DMS153 treated with DMSO at 0.1 percent for 48 hours (cell line): ENCODE results near the gene RCAN2.
"Not testable (repeated sequence)": the region's sequence is repeated elsewhere in the genome, so short reads cannot be mapped to it uniquely, and the experiment has no call there.

Experiments
- DNase-seq: peaks from one replicate; lab custom pipeline; 2025; ENCODE audit not compliant: unreplicated experiment; lab: John Stamatoyannopoulos, UW

The RCAN2 gene

GRCh38 chr6:46338131-46338530 is 153.1 kb downstream of the RCAN2 start:
- DNase-seq: no peak

DNA sequence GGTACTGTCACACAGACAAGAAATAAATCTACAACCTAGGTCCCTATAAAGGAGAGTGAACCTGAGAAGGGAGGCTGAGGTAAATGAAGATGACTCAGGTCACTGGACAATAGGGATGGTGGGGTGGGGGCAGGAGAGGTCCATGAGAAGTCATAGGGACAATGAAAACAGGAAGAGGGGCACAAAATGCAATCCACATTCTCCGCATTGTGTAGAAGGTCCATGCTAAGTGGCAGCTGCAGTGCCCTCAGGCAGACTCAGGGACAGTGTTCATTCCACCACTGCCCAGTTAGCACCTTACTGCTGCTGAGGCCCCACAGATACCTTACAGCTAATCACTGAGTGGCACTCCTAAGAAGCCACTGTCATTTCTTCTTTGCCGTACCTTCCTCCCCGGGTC is 156.8 kb downstream of the RCAN2 start:
- no peak for DNase-seq

GRCh38 chr6:46333481-46333880 is 157.8 kb downstream of the RCAN2 start:
- no peak for DNase-seq

GRCh38 chr6:46332448-46332847 is 158.8 kb downstream of the RCAN2 start:
- not testable (repeated sequence) for DNase-seq

GRCh38 chr6:46331461-46331860 is 159.8 kb downstream of the RCAN2 start:
- DNase-seq: no peak

- DNase-seq: no peak
Measured at GRCh38 chr6:46329568-46329967, 161.7 kb downstream of the RCAN2 start.

GRCh38 chr6:46327779-46328178 is 163.5 kb downstream of the RCAN2 start:
- no peak for DNase-seq

DNA sequence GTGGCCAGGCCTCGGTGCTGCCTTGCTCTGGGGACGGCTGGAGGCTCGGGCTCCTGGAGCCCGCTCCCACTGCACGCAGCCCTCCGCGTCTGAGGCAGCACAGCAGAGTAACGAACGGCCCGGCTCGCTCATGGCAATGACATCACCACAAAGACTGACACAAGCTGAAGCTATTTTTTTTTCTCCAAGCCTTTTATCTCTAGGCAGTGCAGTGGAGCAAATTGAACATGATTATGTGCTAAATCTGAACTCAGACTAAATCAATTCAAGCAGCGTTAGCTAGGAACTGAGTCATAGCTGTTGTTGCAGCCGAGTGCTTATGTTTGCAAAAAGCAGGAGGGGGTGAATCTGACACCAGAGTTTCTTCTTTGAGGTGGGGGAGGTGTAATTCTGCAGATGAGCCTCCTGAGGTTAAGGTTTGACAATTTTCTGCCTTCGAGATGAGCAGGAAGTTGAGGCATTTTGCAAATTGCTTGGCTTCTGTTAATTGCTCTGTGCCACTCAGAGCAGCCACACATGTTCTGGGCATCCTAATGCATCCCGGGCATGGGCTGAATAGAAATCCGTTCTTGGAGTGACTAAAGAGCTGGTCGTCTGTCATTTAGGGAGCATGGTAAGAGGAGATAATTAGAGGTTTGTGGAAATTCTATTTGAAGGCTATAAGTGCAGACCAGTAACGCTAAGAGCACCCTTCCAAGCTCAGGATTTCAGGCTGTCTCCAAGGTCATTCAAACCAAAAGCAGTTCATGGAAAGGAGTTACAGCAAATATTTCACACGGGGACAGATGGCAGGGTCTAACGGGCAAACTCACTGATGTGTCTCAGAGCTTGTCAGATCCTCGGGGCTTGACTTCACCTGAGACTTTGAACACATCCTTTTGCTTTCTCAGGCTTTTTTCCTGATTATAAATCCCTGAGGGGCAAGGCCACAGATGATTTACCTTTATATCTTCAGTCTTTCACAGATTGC is 165.4 kb downstream of the RCAN2 start:
- DNase-seq: peak; percentile 40

DNA sequence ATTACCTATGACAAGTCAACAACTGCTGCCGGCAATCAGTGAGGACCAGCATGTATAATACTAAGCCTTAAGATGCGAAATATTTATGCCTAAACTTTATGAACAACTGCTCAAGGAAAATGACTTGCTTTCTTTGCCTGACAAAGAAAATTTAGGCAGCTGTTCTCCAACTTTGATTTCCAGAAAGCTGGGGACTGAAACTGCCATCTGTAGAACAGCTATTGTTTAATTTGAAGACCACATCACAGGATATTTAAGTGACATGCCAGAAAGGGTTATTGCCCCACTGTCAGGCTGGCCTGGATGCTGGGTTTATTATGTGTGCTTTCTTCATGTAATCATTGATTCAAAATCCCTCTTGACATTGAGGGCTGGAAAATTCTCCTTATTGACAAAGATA is 166.5 kb downstream of the RCAN2 start:
- DNase-seq: no peak

DNA sequence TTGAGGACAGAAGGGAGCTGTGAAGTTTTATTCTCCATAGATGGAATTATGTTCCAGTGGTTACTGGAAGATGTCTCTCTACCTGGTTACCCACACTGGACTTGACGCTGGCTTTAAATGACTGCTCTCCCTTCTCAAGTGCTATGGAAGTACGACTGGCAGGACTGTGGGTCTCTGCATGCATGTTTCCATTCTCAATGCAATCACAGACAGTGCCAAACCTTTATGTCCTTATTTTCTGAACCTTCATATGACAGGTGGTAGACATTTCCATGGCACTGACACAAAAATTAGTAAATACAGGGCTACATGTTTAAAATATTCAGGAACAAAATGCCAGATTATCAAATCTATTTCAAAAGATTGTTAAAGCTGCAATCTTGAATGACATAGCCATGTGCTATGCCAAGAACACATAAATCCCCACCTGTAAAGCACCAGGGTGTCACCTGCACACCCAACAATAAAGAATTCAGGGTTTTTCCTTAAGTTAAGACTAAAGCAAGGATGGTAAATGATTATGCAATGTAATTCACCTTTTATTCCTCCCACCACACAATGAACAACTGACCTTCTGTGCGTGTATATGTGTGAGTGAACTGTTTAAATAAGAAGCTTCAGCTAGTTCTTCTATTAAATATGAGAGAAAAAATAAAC is 167.2 kb downstream of the RCAN2 start:
- no peak for DNase-seq

DNA sequence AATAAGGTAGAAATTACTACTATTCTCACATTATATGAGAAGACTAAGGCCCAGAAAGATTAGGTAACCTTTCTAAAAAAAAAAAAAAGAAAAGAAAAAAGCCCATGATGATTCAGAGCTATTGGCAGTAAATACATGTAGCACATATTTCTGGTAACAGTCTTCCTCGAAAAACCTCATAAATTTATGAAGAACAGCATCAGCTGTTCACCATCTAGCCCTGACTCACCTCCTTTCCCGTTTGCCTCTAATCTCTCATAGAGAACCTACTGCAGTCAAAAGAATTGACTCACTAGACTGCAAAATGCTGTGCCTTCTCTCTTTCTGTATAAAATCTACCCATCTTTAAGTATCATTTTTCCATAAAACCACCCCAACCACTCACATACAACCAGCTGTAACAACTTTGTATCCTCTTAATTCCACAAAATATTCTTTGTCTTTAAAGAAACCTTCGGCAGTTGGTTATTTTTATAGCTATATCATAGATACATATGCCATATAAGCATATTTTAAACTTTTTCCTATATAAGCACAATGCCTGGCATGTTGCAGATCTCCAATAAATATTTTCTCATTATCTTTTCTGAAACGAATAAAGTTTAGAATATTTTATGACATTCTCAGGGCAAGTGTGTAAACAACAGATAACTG is 167.8 kb downstream of the RCAN2 start:
- DNase-seq: no peak

DNA sequence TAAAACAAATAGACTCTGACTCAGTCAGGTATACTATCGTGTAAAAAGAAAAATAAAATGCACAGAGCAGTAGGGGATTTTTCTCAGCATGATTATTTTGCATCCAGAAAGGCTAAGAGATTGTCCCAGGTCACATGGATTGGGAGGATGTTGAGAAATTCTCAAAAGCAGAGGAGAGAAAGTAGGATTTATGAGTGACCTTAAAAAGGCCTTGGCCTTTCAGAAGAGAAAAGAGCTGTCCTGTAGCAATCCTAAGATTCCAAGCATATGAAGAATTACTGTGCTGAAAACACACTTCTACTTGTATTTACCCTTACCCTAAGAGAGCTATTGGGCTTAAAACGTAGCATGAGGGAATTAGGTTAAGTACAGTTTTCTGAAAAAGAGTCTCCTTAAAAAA is 170.7 kb downstream of the RCAN2 start:
- no peak for DNase-seq

GRCh38 chr6:46315589-46315988 is 175.7 kb downstream of the RCAN2 start:
- no peak for DNase-seq

GRCh38 chr6:46312654-46313053 is 178.6 kb downstream of the RCAN2 start:
- no peak for DNase-seq

GRCh38 chr6:46310196-46310595 is 181.1 kb downstream of the RCAN2 start:
- DNase-seq: no peak

DNA sequence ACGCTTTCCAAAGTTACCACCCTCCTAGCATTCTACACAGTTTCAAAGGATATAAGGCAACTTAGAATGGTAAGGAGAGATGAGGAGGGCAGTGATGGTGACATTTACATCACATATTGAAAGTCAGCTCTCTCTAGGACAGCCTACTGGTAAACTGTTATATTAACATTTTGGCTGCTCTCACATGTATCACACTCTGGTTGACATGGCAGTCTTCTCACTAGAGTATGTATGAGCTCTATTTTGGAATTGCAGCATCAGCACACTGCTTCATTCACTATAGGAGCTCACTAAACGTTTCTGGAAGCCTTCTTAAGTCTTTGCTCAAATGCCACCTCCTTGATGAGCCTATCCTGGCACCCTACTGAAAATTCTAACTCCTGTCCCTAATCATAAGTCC is 184.8 kb downstream of the RCAN2 start:
- no peak for DNase-seq

GRCh38 chr6:46305833-46306232 is 185.4 kb downstream of the RCAN2 start:
- no peak for DNase-seq

- DNase-seq: no peak
Measured at GRCh38 chr6:46305236-46305635, 186.0 kb downstream of the RCAN2 start.

DNA sequence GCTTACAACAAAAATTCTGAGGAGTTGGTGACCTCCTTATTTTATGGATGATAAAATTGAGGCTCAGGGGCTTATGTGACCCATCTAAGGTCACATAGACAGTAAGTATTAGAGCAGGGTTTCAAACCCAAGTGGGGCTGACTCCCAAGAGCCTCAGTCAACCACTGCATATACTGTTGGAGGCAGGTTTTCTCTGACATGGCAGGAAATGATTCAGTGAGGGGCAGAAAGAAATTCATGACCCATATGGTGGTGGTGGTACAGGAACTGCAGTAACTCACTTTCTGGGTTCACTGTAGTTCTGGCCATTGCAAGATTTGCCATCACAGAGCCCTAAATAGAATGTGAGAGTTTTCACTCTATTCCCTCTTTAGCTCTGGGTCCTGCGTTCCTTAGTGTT is 188.4 kb downstream of the RCAN2 start:
- DNase-seq: no peak

- DNase-seq: no peak
Measured at GRCh38 chr6:46302176-46302575, 189.1 kb downstream of the RCAN2 start.

DNA sequence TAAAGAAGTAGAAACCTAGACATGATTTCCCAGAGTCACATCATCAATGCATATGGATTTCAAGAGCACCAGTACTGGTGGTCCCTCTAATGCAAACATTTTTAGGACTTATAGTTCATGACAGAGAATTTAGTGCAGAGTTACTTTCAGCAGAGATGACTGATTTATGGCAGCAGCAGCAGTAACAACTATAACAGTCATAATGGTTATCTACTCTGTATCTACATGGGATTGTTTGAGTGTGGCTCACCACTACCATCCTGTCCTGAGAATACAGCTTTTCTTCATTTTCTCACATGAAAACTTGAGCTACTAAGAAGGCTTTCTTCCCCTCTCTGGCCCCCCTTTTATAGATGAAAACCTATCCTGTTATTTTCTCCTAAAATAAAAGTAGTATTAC is 192.0 kb downstream of the RCAN2 start:
- DNase-seq: no peak

GRCh38 chr6:46296586-46296985 is 194.7 kb downstream of the RCAN2 start:
- no peak for DNase-seq
